Activated naive CD8-positive, alpha-beta T cell (primary cell): Measurements from ENCODE around the gene NME3.

Experiments
- H3K27ac Mint-ChIP-seq: one replicate; pipeline ENCODE4 v1.8.0; 2021; ENCODE audit warnings: mixed read lengths
- H3K27me3 Mint-ChIP-seq: one replicate; pipeline ENCODE4 v1.8.0; 2021; ENCODE audit warnings: mixed read lengths
- H3K36me3 Mint-ChIP-seq: one replicate; pipeline ENCODE4 v1.8.0; 2021; ENCODE audit warnings: mixed read lengths
- H3K4me1 Mint-ChIP-seq: one replicate; pipeline ENCODE4 v1.8.0; 2021; ENCODE audit warnings: low read depth, mixed read lengths
- H3K4me3 Mint-ChIP-seq: one replicate; pipeline ENCODE4 v1.8.0; 2021; ENCODE audit warnings: mild to moderate bottlenecking, mixed read lengths
- H3K9me3 Mint-ChIP-seq: one replicate; pipeline ENCODE4 v1.8.0; 2021; ENCODE audit warnings: low read depth, mixed read lengths

The NME3 gene

GRCh38 chr16:1788708-1789100 lies 17.4 kb upstream of the NME3 start:
- Mint-ChIP-seq H3K4me1 (peaks cover 10% of the 10 kb centered on the region), H3K9me3 (no peaks in the 10 kb centered on the region), H3K27me3 (no peaks in the 10 kb centered on the region), H3K27ac (no peak overlapping the region), H3K36me3 (no peaks in the 10 kb centered on the region), H3K4me3 (no peak overlapping the region)

GRCh38 chr16:1788095-1788707 lies 16.9 kb upstream of the NME3 start:
- Mint-ChIP-seq H3K27me3 (no peaks in the 10 kb centered on the region), H3K4me3 (no peak overlapping the region), H3K27ac (no peak overlapping the region), H3K4me1 (peaks cover 14% of the 10 kb centered on the region), H3K36me3 (no peaks in the 10 kb centered on the region), H3K9me3 (no peaks in the 10 kb centered on the region)

GRCh38 chr16:1787322-1788094 lies 16.2 kb upstream of the NME3 start:
- no peak overlapping the region for H3K27ac Mint-ChIP-seq
- H3K36me3 Mint-ChIP-seq = no peaks in the 10 kb centered on the region
- H3K9me3 Mint-ChIP-seq = no peaks in the 10 kb centered on the region
- no peaks in the 10 kb centered on the region for H3K27me3 Mint-ChIP-seq
- no peak overlapping the region for H3K4me3 Mint-ChIP-seq
- H3K4me1 Mint-ChIP-seq = peaks cover 14% of the 10 kb centered on the region

GRCh38 chr16:1787056-1787321 lies 15.6 kb upstream of the NME3 start:
- no peak overlapping the region for H3K4me3 Mint-ChIP-seq
- H3K36me3 Mint-ChIP-seq = no peaks in the 10 kb centered on the region
- H3K9me3 Mint-ChIP-seq = no peaks in the 10 kb centered on the region
- H3K27me3 Mint-ChIP-seq = no peaks in the 10 kb centered on the region
- no peak overlapping the region for H3K27ac Mint-ChIP-seq
- peaks cover 14% of the 10 kb centered on the region for H3K4me1 Mint-ChIP-seq

- no peak overlapping the region for H3K27ac Mint-ChIP-seq
- H3K36me3 Mint-ChIP-seq = no peaks in the 10 kb centered on the region
- no peak overlapping the region for H3K4me3 Mint-ChIP-seq
- H3K4me1 Mint-ChIP-seq = peaks cover 18% of the 10 kb centered on the region
- H3K9me3 Mint-ChIP-seq = no peaks in the 10 kb centered on the region
- H3K27me3 Mint-ChIP-seq = no peaks in the 10 kb centered on the region
Measured at GRCh38 chr16:1786242-1787055, 15.1 kb upstream of the NME3 start.

GRCh38 chr16:1785846-1786170 lies 14.5 kb upstream of the NME3 start:
- Mint-ChIP-seq H3K9me3 (no peaks in the 10 kb centered on the region), H3K27me3 (no peaks in the 10 kb centered on the region), H3K4me3 (no peak overlapping the region), H3K27ac (no peak overlapping the region), H3K36me3 (no peaks in the 10 kb centered on the region), H3K4me1 (peaks cover 22% of the 10 kb centered on the region)

- peaks cover 22% of the 10 kb centered on the region for H3K4me1 Mint-ChIP-seq
- H3K36me3 Mint-ChIP-seq = no peaks in the 10 kb centered on the region
- no peak overlapping the region for H3K27ac Mint-ChIP-seq
- no peaks in the 10 kb centered on the region for H3K27me3 Mint-ChIP-seq
- H3K4me3 Mint-ChIP-seq = peak overlapping the region; percentile 65
- no peaks in the 10 kb centered on the region for H3K9me3 Mint-ChIP-seq
Measured at GRCh38 chr16:1784977-1785845, 13.9 kb upstream of the NME3 start.

GRCh38 chr16:1782408-1783264 lies 11.3 kb upstream of the NME3 start, which contains the start of the genes NUBP2 and SPSB3:
TSS of gene NUBP2 (plus strand) at chr16:1782960. CDS start at chr16:1783021, 61 bp downstream.
TSS of gene SPSB3 (minus strand) at chr16:1782571. CDS start at chr16:1781483, 1,088 bp downstream.
- peak within 1 kb of the TSS; percentile 93 for H3K27ac Mint-ChIP-seq

GRCh38 chr16:1781758-1782407 lies 10.5 kb upstream of the NME3 start:
- Mint-ChIP-seq H3K4me1 (peaks cover 20% of the 10 kb centered on the region), H3K9me3 (no peaks in the 10 kb centered on the region), H3K27me3 (no peaks in the 10 kb centered on the region), H3K4me3 (peak overlapping the region; percentile 86), H3K36me3 (no peaks in the 10 kb centered on the region), H3K27ac (peak overlapping the region; percentile 76)

More at GRCh38 chr16:1782408-1783264, 11.3 kb upstream of the NME3 start, which contains the start of the genes NUBP2 and SPSB3:
- H3K9me3 Mint-ChIP-seq = no peaks in the 10 kb centered on the region
- H3K4me1 Mint-ChIP-seq = peaks cover 20% of the 10 kb centered on the region
- no peaks in the 10 kb centered on the region for H3K36me3 Mint-ChIP-seq
- H3K4me3 Mint-ChIP-seq = peak within 1 kb of the TSS; percentile 95
- H3K27me3 Mint-ChIP-seq = no peaks in the 10 kb centered on the region

GRCh38 chr16:1781254-1781653 lies 9.9 kb upstream of the NME3 start:
- Mint-ChIP-seq H3K4me1 (peaks cover 20% of the 10 kb centered on the region), H3K36me3 (no peaks in the 10 kb centered on the region), H3K27ac (peak overlapping the region; percentile 76), H3K9me3 (no peaks in the 10 kb centered on the region), H3K4me3 (peak overlapping the region; percentile 86), H3K27me3 (no peaks in the 10 kb centered on the region)

GRCh38 chr16:1780677-1781072 lies 9.3 kb upstream of the NME3 start:
- peaks cover 20% of the 10 kb centered on the region for H3K4me1 Mint-ChIP-seq
- H3K9me3 Mint-ChIP-seq = no peaks in the 10 kb centered on the region
- no peaks in the 10 kb centered on the region for H3K36me3 Mint-ChIP-seq
- H3K27me3 Mint-ChIP-seq = no peaks in the 10 kb centered on the region
- no peak overlapping the region for H3K27ac Mint-ChIP-seq
- H3K4me3 Mint-ChIP-seq = peak overlapping the region; percentile 86

- Mint-ChIP-seq H3K4me3 (peak overlapping the region; percentile 66), H3K9me3 (no peaks in the 10 kb centered on the region), H3K36me3 (no peaks in the 10 kb centered on the region), H3K4me1 (peaks cover 18% of the 10 kb centered on the region), H3K27ac (no peak overlapping the region), H3K27me3 (no peaks in the 10 kb centered on the region)
Measured at GRCh38 chr16:1779741-1780676, 8.7 kb upstream of the NME3 start.
